Mucosa of descending colon (tissue), 3 donors: ENCODE data around the gene PARVB. TPM values are rescaled to one million over a fixed set of nuclear protein-coding genes. Genes with fewer than 3 reads are reported as not detected.

Experiments
- ATAC-seq: fragments of 200-7000 bp; cut with Tn5 transposase; one replicate; pipeline ENCODE4 v1.9.1; 2020; ENCODE audit warnings: mild to moderate bottlenecking, moderate library complexity
- DNase-seq, 3 donors: peaks; one replicate each; pipeline ENCODE4 v3.0.0-alpha.2; 2020
- H3K36me3 ChIP-seq: fragments of 200-600 bp; one replicate; pipeline ENCODE4 v1.8.0; 2021; ENCODE audit warnings: low read depth, mild to moderate bottlenecking
- H3K4me1 ChIP-seq: fragments of 200-600 bp; one replicate; pipeline ENCODE4 v1.8.0; 2021; ENCODE audit warnings: low read depth, mild to moderate bottlenecking
- H3K4me3 ChIP-seq: fragments of 200-600 bp; one replicate; pipeline ENCODE4 v1.8.0; 2021; ENCODE audit warnings: mild to moderate bottlenecking
- H3K9me3 ChIP-seq: fragments of 200-600 bp; one replicate; pipeline ENCODE4 v1.8.0; 2021; ENCODE audit warnings: mild to moderate bottlenecking
- intact Hi-C, 2 donors: fragments of 100-400 bp; cut with DNase I in 1 of 2; cut with micrococcal nuclease in 1 of 2; formaldehyde crosslinking; loops; one replicate each; pipeline versions ENCODE4 v1.11.0 to v1.11.1; 2022; cut with DNase I, micrococcal nuclease
- total RNA-seq, 3 donors: library from RNA; stranded (reverse); fragmentation: NEBNext Ultra II Directional in 2 of 3; extraction: Animal tissue kit (Norgen Biotek cat#: 25700) in 2 of 3; gene quantifications; one replicate each; pipeline versions ENCODE4 v1.2.1 to v1.2.4, GENCODE V29; 2021 to 2023
- TF ChIP-seq, protein P1 (sequence below): fragments of 200-600 bp; IDR thresholded peaks from one replicate; pipeline ENCODE4 v1.8.0; 2022; ENCODE audit warnings: antibody characterized with exemption, mild to moderate bottlenecking
- donor health status: DM: no; HTN: no; CAD: no; lungs with moderate emphysema.
- donor health status: DM: no; HTN: no; CAD: no.
- donor health status: DM: no; HTN: yes; CAD: no.

The PARVB gene
- total RNA-seq, 3 donors from 2014 or later: 5.2 to 35.7 (median 14.9) TPM

DNA sequence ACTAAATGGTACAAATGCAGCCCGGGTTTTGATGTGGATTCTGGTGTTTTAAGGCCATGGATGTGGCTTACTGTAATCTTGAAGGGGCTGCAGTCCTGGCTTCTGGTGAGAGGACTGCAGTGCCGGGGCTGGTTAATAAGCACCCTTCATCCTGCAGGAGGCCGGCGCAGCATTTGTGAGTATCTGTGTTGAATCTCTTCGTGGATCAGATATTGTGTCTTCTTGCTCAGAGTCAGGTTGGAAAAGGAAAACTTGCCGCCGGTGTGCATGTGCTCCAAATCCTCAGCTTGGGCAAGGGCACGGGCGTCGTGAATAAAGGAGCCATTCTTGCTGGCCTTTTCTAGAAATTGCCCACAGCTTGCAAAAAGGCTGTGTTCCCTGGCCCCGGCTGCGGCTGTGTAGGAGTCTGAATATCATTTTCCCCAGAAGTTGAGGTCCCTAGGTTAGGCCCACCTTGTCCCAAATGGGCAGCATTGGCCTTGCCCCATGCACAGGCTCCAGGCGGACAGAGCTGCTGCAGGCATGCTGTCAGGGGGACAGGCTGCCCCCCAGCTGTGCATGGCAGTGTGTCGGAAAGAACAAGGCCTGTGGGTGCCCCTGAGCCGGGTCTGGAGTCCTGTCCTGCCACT is 28.9 kb upstream of the PARVB start:
- Histone ChIP-seq H3K4me1 (no peaks in the 10 kb centered on the region), H3K36me3 (peaks cover 3% of the 10 kb centered on the region), H3K4me3 (no peak overlapping the region), H3K9me3 (no peaks in the 10 kb centered on the region)
- TF ChIP-seq, protein P1, sequence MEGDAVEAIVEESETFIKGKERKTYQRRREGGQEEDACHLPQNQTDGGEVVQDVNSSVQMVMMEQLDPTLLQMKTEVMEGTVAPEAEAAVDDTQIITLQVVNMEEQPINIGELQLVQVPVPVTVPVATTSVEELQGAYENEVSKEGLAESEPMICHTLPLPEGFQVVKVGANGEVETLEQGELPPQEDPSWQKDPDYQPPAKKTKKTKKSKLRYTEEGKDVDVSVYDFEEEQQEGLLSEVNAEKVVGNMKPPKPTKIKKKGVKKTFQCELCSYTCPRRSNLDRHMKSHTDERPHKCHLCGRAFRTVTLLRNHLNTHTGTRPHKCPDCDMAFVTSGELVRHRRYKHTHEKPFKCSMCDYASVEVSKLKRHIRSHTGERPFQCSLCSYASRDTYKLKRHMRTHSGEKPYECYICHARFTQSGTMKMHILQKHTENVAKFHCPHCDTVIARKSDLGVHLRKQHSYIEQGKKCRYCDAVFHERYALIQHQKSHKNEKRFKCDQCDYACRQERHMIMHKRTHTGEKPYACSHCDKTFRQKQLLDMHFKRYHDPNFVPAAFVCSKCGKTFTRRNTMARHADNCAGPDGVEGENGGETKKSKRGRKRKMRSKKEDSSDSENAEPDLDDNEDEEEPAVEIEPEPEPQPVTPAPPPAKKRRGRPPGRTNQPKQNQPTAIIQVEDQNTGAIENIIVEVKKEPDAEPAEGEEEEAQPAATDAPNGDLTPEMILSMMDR: no peak
- ATAC-seq (no peak), DNase-seq (no peak)
- intact Hi-C loops: loop anchor here (10.0 kb wide), 3 partner anchors 80 to 630 kb away; no protein-coding TSS in a partner anchor

GRCh38 chr22:43995798-43996169 is 28.3 kb upstream of the PARVB start:
- H3K4me1 ChIP-seq: no peaks in the 10 kb centered on the region
- intact Hi-C loops: loop anchor here (10.0 kb wide), 3 partner anchors 79 to 629 kb away; no protein-coding TSS in a partner anchor
- TF ChIP-seq, protein P1: no peak
- no peak for ATAC-seq
- no peaks in the 10 kb centered on the region for H3K9me3 ChIP-seq
- DNase-seq: no peak
- no peak overlapping the region for H3K4me3 ChIP-seq
- H3K36me3 ChIP-seq: peaks cover 3% of the 10 kb centered on the region

GRCh38 chr22:43996170-43996980 is 27.7 kb upstream of the PARVB start:
- DNase-seq: peak; percentile 59 to 81 (median 64)
- ATAC-seq: peak; percentile 62
- TF ChIP-seq, protein P1: no peak
- H3K36me3 ChIP-seq: peaks cover 3% of the 10 kb centered on the region
- H3K4me1 ChIP-seq: no peaks in the 10 kb centered on the region
- H3K9me3 ChIP-seq: no peaks in the 10 kb centered on the region
- H3K4me3 ChIP-seq: no peak overlapping the region
- intact Hi-C loops: loop anchor here (10.0 kb wide), 3 partner anchors 78 to 628 kb away; no protein-coding TSS in a partner anchor

DNA sequence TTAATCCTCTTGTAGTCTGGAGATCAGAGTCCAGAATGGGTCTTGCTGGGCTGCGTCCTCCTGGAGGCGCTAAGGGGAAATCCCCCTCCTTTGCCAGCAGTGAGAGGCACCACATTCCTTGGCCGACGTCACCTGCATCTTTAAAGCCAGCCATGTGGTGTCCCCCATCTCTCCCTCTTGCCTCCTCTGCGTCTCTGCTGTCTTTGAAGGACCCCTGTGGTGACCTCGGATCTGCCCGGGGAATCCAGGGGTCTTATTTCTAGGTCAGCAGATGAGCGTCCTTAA is 27.2 kb upstream of the PARVB start:
- intact Hi-C loops: loop anchor here (10.0 kb wide), 3 partner anchors 78 to 628 kb away; no protein-coding TSS in a partner anchor
- H3K36me3 ChIP-seq: peaks cover 3% of the 10 kb centered on the region
- no peak overlapping the region for H3K4me3 ChIP-seq
- H3K4me1 ChIP-seq: no peaks in the 10 kb centered on the region
- H3K9me3 ChIP-seq: no peaks in the 10 kb centered on the region
- TF ChIP-seq, protein P1: no peak
- DNase-seq (no peak), ATAC-seq (no peak)

DNA sequence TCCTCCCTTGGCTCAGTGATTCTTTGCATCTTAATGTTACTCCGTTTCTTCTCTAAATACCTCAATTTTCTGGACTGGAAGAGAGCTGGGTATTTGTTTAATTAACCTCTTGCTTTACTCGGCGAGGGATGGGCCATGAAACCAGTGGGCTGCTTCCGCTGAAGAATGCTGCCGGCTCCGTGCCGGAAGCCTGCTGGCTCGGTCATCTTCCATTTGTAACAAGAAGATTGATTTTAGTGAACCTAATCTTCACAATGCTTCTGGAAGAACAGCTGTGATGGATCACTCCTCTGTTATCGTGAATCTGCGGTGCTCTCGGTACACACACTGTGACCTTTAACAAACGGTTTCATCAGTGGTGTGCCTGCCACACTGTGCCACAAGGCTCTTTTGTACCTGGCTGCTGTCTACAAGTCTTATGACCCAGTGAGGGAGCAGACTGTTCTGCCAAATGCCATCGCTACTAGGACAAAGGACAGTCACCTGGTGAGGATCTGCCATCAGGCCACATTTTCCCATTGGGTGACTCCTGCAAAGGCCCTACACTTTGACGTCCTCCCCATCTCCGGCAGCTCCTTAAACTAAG is 25.3 kb upstream of the PARVB start:
- H3K36me3 ChIP-seq: peaks cover 3% of the 10 kb centered on the region
- no peaks in the 10 kb centered on the region for H3K9me3 ChIP-seq
- ATAC-seq (no peak), DNase-seq (no peak)
- TF ChIP-seq, protein P1: no peak
- intact Hi-C loops: loop anchor here (10.0 kb wide), 3 partner anchors 76 to 626 kb away; no protein-coding TSS in a partner anchor
- no peaks in the 10 kb centered on the region for H3K4me1 ChIP-seq
- H3K4me3 ChIP-seq: no peak overlapping the region
